Ishikawa (cell line): ENCODE results near the gene WDR88.

Source experiments
- CEBPB ChIP-seq: IDR thresholded peaks from 2 replicates; pipeline ENCODE4 v1.6.1; 2012
- CREB1 ChIP-seq: IDR thresholded peaks from 2 replicates; pipeline ENCODE4 v1.6.1; 2012; ENCODE audit warnings: low read depth
- EP300 ChIP-seq: IDR thresholded peaks from 2 replicates; pipeline ENCODE4 v1.6.1; 2012; ENCODE audit warnings: borderline replicate concordance
- TCF12 ChIP-seq: IDR thresholded peaks from 2 replicates; pipeline ENCODE4 v1.6.1; 2012; ENCODE audit warnings: low read depth
- TEAD4 ChIP-seq: IDR thresholded peaks from 2 replicates; pipeline ENCODE4 v1.6.1; 2012
- YY1 ChIP-seq: IDR thresholded peaks from 2 replicates; pipeline ENCODE4 v1.6.1; 2012; ENCODE audit warnings: low read depth
- TF ChIP-seq, protein P1 (sequence below): IDR thresholded peaks from 2 replicates; pipeline ENCODE4 v1.6.1; 2012
- TF ChIP-seq, protein P2 (sequence below): IDR thresholded peaks from 2 replicates; pipeline ENCODE4 v1.6.1; 2012; ENCODE audit warnings: low read depth, mild to moderate bottlenecking

DNA sequence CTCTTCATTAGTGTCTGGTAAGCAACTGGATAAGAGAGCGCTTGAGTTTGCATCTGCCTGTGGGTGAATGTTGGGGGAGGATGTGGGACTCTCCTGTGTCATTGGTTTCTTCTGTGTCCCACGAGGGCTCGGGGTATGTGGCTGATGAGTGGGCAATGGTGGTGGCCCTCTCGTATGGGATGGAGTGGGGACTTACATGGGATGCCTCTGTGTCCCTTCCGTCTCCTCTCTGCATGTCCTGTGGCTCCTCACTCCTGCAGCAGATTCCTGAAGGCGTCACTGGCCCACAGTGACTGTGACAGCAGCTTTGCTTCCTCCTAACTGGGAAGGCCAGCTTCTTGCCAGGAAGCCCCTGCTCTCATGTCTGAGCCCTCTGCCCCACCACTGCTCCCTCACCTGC lies 59.6 kb downstream of the WDR88 start:
- TF ChIP-seq, protein P1, sequence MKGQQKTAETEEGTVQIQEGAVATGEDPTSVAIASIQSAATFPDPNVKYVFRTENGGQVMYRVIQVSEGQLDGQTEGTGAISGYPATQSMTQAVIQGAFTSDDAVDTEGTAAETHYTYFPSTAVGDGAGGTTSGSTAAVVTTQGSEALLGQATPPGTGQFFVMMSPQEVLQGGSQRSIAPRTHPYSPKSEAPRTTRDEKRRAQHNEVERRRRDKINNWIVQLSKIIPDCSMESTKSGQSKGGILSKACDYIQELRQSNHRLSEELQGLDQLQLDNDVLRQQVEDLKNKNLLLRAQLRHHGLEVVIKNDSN, result no peak
- no peak for TF ChIP-seq TCF12
- TF ChIP-seq CREB1, result no peak
- TF ChIP-seq CEBPB, result no peak
- TF ChIP-seq YY1, result no peak
- TF ChIP-seq EP300, result no peak
- TF ChIP-seq TEAD4, result no peak
- TF ChIP-seq, protein P2, sequence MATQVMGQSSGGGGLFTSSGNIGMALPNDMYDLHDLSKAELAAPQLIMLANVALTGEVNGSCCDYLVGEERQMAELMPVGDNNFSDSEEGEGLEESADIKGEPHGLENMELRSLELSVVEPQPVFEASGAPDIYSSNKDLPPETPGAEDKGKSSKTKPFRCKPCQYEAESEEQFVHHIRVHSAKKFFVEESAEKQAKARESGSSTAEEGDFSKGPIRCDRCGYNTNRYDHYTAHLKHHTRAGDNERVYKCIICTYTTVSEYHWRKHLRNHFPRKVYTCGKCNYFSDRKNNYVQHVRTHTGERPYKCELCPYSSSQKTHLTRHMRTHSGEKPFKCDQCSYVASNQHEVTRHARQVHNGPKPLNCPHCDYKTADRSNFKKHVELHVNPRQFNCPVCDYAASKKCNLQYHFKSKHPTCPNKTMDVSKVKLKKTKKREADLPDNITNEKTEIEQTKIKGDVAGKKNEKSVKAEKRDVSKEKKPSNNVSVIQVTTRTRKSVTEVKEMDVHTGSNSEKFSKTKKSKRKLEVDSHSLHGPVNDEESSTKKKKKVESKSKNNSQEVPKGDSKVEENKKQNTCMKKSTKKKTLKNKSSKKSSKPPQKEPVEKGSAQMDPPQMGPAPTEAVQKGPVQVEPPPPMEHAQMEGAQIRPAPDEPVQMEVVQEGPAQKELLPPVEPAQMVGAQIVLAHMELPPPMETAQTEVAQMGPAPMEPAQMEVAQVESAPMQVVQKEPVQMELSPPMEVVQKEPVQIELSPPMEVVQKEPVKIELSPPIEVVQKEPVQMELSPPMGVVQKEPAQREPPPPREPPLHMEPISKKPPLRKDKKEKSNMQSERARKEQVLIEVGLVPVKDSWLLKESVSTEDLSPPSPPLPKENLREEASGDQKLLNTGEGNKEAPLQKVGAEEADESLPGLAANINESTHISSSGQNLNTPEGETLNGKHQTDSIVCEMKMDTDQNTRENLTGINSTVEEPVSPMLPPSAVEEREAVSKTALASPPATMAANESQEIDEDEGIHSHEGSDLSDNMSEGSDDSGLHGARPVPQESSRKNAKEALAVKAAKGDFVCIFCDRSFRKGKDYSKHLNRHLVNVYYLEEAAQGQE, result no peak
